Karpas-422 (cell line): ENCODE measurements around the gene SIX3. TPM values are rescaled to one million over a fixed set of nuclear protein-coding genes. Genes with fewer than 3 reads are reported as not detected.

Source experiments
- DNase-seq: peaks from one replicate; pipeline ENCODE4 v3.0.0-alpha.2; 2015
- H2AFZ ChIP-seq: fragments of 200-600 bp; sonication (generic); 2 replicates; pipeline ENCODE4 v1.6.1; 2014; ENCODE audit warnings: antibody characterized with exemption, low read length, mixed read lengths
- H3K27ac ChIP-seq: fragments of 200-600 bp; sonication (generic); 2 replicates; pipeline ENCODE4 v1.5.1; 2014; ENCODE audit warnings: mild to moderate bottlenecking, low read length, moderate library complexity
- H3K27me3 ChIP-seq: fragments of 200-600 bp; sonication (generic); 2 replicates; pipeline ENCODE4 v1.6.1; 2014; ENCODE audit warnings: low read length, mixed read lengths
- H3K36me3 ChIP-seq: fragments of 200-600 bp; sonication (generic); 2 replicates; pipeline ENCODE4 v1.6.1; 2014; ENCODE audit warnings: low read length, mixed read lengths; ENCODE audit not compliant: insufficient read depth
- H3K4me1 ChIP-seq: fragments of 200-600 bp; sonication (generic); 2 replicates; pipeline ENCODE4 v1.6.1; 2014; ENCODE audit warnings: mild to moderate bottlenecking, low read length, mixed read lengths
- H3K4me2 ChIP-seq: fragments of 200-600 bp; sonication (generic); 2 replicates; pipeline ENCODE4 v1.6.1; 2014; ENCODE audit warnings: low read length, low read depth, mild to moderate bottlenecking; ENCODE audit not compliant: poor library complexity, severe bottlenecking
- H3K4me3 ChIP-seq: fragments of 200-600 bp; sonication (generic); 2 replicates; pipeline ENCODE4 v1.5.1; 2014; ENCODE audit warnings: mild to moderate bottlenecking, antibody characterized with exemption, low read length, mixed read lengths
- H3K79me2 ChIP-seq: fragments of 200-600 bp; sonication (generic); 2 replicates; pipeline ENCODE4 v1.6.1; 2014; ENCODE audit warnings: mild to moderate bottlenecking, low read length, mixed read lengths
- H3K9ac ChIP-seq: fragments of 200-600 bp; sonication (generic); 2 replicates; pipeline ENCODE4 v1.6.0; 2014; ENCODE audit warnings: low read length
- H3K9me2 ChIP-seq: fragments of 200-600 bp; sonication (generic), shearing (Covaris generic); replicated peaks from 2 replicates; pipeline ENCODE4 v1.6.0; 2014; ENCODE audit warnings: mild to moderate bottlenecking, low read length, moderate library complexity; ENCODE audit not compliant: insufficient read depth
- H3K9me3 ChIP-seq: fragments of 300-700, 200-600 bp; sonication (generic); 2 replicates; pipeline ENCODE4 v1.6.1; 2014; ENCODE audit warnings: low read length, mixed read lengths
- H4K20me1 ChIP-seq: fragments of 200-600 bp; sonication (generic); 2 replicates; pipeline ENCODE4 v1.6.1; 2014; ENCODE audit warnings: mild to moderate bottlenecking, antibody characterized with exemption, low read length, low read depth; ENCODE audit not compliant: insufficient read depth
- total RNA-seq: library from RNA; depleted of rRNA; stranded (reverse); fragments of >200 nt; shearing (Covaris generic); gene quantifications from 2 replicates; pipeline ENCODE4 v1.2.3, GENCODE V29; 2014; ENCODE audit warnings: low replicate concordance

Gene SIX3
- total RNA-seq, 1 experiment from 2014 or later = not detected

DNA sequence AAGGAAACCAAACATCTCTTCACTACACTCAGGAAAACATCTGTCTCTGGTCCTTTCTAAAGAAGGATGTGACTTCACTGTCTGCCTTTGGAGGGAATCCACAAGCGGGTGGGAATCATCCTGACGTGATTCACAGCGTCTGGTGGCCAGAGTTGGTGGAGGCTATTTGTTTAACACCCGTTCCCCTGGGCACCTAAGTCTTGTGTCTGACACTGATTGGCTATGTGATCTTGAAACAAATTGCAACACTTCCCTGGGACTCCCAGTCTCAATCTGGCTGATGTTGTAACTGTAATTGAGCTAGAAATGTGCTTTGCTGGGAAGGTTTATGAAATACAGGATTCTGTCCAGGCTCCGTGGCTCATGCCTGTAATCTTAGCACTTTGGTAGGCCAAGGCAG lies 28.8 kb upstream of the SIX3 start:
- no peak overlapping the region for H3K9ac ChIP-seq
- H4K20me1 ChIP-seq = no peaks in the 10 kb centered on the region
- H3K36me3 ChIP-seq = no peaks in the 10 kb centered on the region
- DNase-seq = no peak
- H3K9me3 ChIP-seq = no peaks in the 10 kb centered on the region
- no peaks in the 10 kb centered on the region for H3K9me2 ChIP-seq
- H3K27ac ChIP-seq = no peak overlapping the region
- no peaks in the 10 kb centered on the region for H3K79me2 ChIP-seq
- no peak overlapping the region for H3K4me3 ChIP-seq
- no peaks in the 10 kb centered on the region for H3K27me3 ChIP-seq
- H2AFZ ChIP-seq = no peak overlapping the region
- H3K4me1 ChIP-seq = no peaks in the 10 kb centered on the region
- no peak overlapping the region for H3K4me2 ChIP-seq

- Histone ChIP-seq H3K4me1 (no peaks in the 10 kb centered on the region), H3K27me3 (no peaks in the 10 kb centered on the region), H3K9me2 (no peaks in the 10 kb centered on the region), H3K36me3 (no peaks in the 10 kb centered on the region), H3K27ac (no peak overlapping the region), H3K9ac (no peak overlapping the region), H3K4me3 (no peak overlapping the region), H3K79me2 (no peaks in the 10 kb centered on the region), H3K4me2 (no peak overlapping the region), H2AFZ (no peak overlapping the region), H4K20me1 (no peaks in the 10 kb centered on the region), H3K9me3 (no peaks in the 10 kb centered on the region)
- DNase-seq = no peak
Observed at GRCh38 chr2:44916291-44916690, 25.2 kb upstream of the SIX3 start.

- Histone ChIP-seq H3K4me3 (no peak overlapping the region), H3K4me2 (no peak overlapping the region), H3K27ac (no peak overlapping the region)
Observed at GRCh38 chr2:44918095-44918775, 23.3 kb upstream of the SIX3 start.

DNA sequence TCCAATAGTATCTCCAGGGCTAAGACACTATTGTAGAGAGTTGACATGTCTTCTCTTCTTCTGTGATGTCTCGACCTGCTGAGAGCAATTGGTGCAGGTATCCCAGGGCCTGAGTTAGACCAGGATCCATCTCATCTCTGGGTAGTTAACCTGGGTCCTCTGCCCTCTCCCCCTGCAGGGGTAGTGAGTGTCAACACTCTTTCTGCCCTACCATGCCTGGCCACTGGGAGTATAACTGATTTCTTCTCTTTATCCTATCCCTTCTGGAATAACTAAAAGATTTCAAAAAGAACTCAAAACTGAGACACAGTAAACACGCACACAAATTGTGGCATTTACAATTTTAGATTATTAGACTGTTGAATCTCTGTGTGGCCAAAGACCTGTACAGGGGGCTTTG lies 20.8 kb upstream of the SIX3 start:
- no peaks in the 10 kb centered on the region for H3K36me3 ChIP-seq

More at GRCh38 chr2:44918095-44918775, 23.3 kb upstream of the SIX3 start:
- DNase-seq = no peak
- Histone ChIP-seq H4K20me1 (no peaks in the 10 kb centered on the region), H2AFZ (no peak overlapping the region), H3K36me3 (no peaks in the 10 kb centered on the region), H3K9me3 (no peaks in the 10 kb centered on the region), H3K9ac (no peak overlapping the region), H3K79me2 (no peaks in the 10 kb centered on the region), H3K27me3 (no peaks in the 10 kb centered on the region), H3K9me2 (no peaks in the 10 kb centered on the region), H3K4me1 (no peaks in the 10 kb centered on the region)

GRCh38 chr2:44922776-44923175 lies 18.7 kb upstream of the SIX3 start:
- peaks cover 3% of the 10 kb centered on the region; the same call in 1 of the 2 replicates for H3K27me3 ChIP-seq
- H3K27ac ChIP-seq = no peak overlapping the region
- no peaks in the 10 kb centered on the region for H3K9me2 ChIP-seq
- H3K9me3 ChIP-seq = no peaks in the 10 kb centered on the region
- no peaks in the 10 kb centered on the region for H3K36me3 ChIP-seq
- H3K4me1 ChIP-seq = no peaks in the 10 kb centered on the region
- no peak for DNase-seq
- no peak overlapping the region for H3K4me3 ChIP-seq
- H3K79me2 ChIP-seq = no peaks in the 10 kb centered on the region
- no peak overlapping the region for H3K9ac ChIP-seq
- H4K20me1 ChIP-seq = no peaks in the 10 kb centered on the region
- H3K4me2 ChIP-seq = no peak overlapping the region
- no peak overlapping the region for H2AFZ ChIP-seq

More for the DNA sequence above, 20.8 kb upstream of the SIX3 start:
- Histone ChIP-seq H4K20me1 (no peaks in the 10 kb centered on the region), H3K9me2 (no peaks in the 10 kb centered on the region), H3K4me1 (no peaks in the 10 kb centered on the region), H3K4me2 (no peak overlapping the region), H2AFZ (no peak overlapping the region), H3K9me3 (no peaks in the 10 kb centered on the region), H3K27ac (no peak overlapping the region), H3K27me3 (peaks cover 3% of the 10 kb centered on the region; the same call in 1 of the 2 replicates), H3K79me2 (no peaks in the 10 kb centered on the region), H3K9ac (no peak overlapping the region), H3K4me3 (no peak overlapping the region)
- DNase-seq = no peak

DNA sequence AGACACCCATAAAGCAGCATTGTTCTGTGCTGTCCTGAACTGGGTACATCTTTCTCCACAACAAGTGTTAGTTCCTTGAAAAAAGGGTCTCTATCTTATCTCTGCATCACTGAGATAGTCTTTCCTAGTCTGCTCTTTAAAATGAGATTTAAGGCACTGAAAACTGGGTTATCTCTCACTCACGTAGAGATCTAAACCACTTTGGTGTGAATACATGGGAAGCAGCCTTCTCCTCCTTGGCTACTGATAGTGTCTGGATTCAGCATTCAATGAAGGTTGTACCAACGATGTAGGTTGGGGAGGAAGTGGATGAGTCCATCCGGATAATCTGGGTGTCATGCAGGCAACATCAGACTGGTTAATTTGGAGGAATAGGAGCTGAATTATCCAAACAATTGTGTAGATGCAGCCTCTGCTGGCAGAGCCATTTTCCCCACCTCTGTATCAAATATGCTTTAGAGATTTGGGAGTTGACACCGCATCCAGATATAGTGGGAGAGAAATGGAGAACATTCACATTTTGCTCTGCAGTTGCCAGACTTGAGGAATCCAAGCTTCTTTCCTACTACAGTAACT lies 15.9 kb upstream of the SIX3 start:
- H3K9me3 ChIP-seq = no peaks in the 10 kb centered on the region
- H4K20me1 ChIP-seq = no peaks in the 10 kb centered on the region
- H3K27ac ChIP-seq = no peak overlapping the region
- no peak overlapping the region for H3K9ac ChIP-seq
- H3K27me3 ChIP-seq = peaks cover 3% of the 10 kb centered on the region; the same call in 1 of the 2 replicates
- no peaks in the 10 kb centered on the region for H3K4me1 ChIP-seq
- H3K79me2 ChIP-seq = no peaks in the 10 kb centered on the region
- no peaks in the 10 kb centered on the region for H3K36me3 ChIP-seq
- H3K4me2 ChIP-seq = no peak overlapping the region
- H3K4me3 ChIP-seq = no peak overlapping the region
- no peaks in the 10 kb centered on the region for H3K9me2 ChIP-seq
- no peak for DNase-seq
- no peak overlapping the region for H2AFZ ChIP-seq

DNA sequence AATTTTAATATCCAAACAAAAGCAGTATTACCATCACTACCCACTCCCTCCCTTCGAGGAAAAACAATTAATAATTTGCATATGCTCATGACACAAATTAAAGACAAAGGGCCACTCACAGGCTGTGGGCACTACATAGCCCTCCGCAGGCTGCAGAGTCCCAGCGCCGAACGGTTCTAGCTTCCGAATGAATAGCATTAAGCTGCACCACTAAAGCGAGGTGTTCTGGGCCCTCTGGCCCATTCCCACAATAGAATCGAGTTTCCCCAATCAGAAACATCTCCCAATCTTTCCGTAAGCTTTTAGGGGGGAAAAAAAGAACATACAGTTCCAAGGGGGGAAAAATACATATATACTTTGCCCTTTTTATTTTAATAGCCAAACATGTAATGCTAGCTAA lies 14.5 kb upstream of the SIX3 start:
- no peak overlapping the region for H3K4me2 ChIP-seq
- no peak overlapping the region for H2AFZ ChIP-seq
- no peaks in the 10 kb centered on the region for H3K9me2 ChIP-seq
- H3K27me3 ChIP-seq = peaks cover 3% of the 10 kb centered on the region; the same call in 1 of the 2 replicates
- no peaks in the 10 kb centered on the region for H4K20me1 ChIP-seq
- no peak overlapping the region for H3K4me3 ChIP-seq
- no peak for DNase-seq
- H3K36me3 ChIP-seq = no peaks in the 10 kb centered on the region
- H3K27ac ChIP-seq = no peak overlapping the region
- no peaks in the 10 kb centered on the region for H3K79me2 ChIP-seq
- no peaks in the 10 kb centered on the region for H3K4me1 ChIP-seq
- H3K9me3 ChIP-seq = no peaks in the 10 kb centered on the region
- no peak overlapping the region for H3K9ac ChIP-seq

DNA sequence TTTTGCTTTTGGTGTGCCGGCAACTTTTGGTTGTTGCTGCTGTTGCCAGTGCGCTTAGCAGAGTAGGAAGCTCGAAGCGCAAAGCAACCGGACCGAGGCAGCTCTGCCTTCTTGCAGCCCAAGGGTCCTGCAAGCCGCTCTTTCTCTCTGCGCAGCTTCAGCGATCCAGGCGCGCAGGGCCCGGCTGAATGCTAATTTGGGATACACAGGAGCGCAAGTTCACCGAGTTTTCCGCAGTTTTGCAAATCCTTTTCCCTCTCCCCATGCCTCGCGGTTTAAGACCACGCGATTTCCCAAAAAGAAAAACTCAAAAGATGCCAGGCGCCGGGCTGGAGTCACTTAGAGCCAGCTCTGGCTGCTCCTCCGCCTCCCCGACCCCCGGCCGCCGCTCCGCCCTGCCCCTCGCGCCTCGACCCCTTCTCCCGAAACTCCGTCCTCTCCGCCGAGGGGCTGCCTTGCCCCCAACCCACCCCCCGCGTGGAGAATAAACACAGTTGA lies 13.5 kb upstream of the SIX3 start:
- DNase-seq = no peak
- no peaks in the 10 kb centered on the region for H3K4me1 ChIP-seq

More for the DNA sequence above, 13.5 kb upstream of the SIX3 start:
- Histone ChIP-seq H3K4me2 (no peak overlapping the region), H3K9me3 (no peaks in the 10 kb centered on the region), H3K27me3 (peaks cover 3% of the 10 kb centered on the region; the same call in 1 of the 2 replicates), H4K20me1 (no peaks in the 10 kb centered on the region), H3K9me2 (no peaks in the 10 kb centered on the region), H2AFZ (no peak overlapping the region), H3K27ac (no peak overlapping the region), H3K79me2 (no peaks in the 10 kb centered on the region), H3K36me3 (no peaks in the 10 kb centered on the region), H3K4me3 (no peak overlapping the region), H3K9ac (no peak overlapping the region)
